Activated CD8-positive, alpha-beta memory T cell treated with anti-CD3 and anti-CD28 coated beads for 1 hour (primary cell): ENCODE results near the gene SLC12A2.

ENCODE experiments used
- DNase-seq, 2 donors: peaks; one replicate each; pipeline ENCODE4 v3.0.0-alpha.2; 2020; ENCODE audit warnings: low read depth in 1 of 2; ENCODE audit errors: extremely low read depth in 1 of 2

Gene SLC12A2

GRCh38 chr5:128093368-128093767 lies 9.8 kb downstream of the SLC12A2 start:
- DNase-seq = no peak

- no peak for DNase-seq
Observed at GRCh38 chr5:128097224-128097623, 13.7 kb downstream of the SLC12A2 start.

- no peak for DNase-seq
Observed at GRCh38 chr5:128097781-128098180, 14.2 kb downstream of the SLC12A2 start.

GRCh38 chr5:128099944-128100343 lies 16.4 kb downstream of the SLC12A2 start:
- no peak for DNase-seq

- no peak for DNase-seq
Observed at GRCh38 chr5:128100860-128101557, 17.4 kb downstream of the SLC12A2 start.

GRCh38 chr5:128101676-128102075 lies 18.1 kb downstream of the SLC12A2 start:
- no peak for DNase-seq

- DNase-seq = no peak
Observed at GRCh38 chr5:128105203-128105602, 21.6 kb downstream of the SLC12A2 start.

- no peak for DNase-seq
Observed at GRCh38 chr5:128109138-128109537, 25.6 kb downstream of the SLC12A2 start.

- DNase-seq = no peak
Observed at GRCh38 chr5:128109766-128110165, 26.2 kb downstream of the SLC12A2 start.

- DNase-seq = no peak
Observed at GRCh38 chr5:128111818-128112448, 28.4 kb downstream of the SLC12A2 start.

GRCh38 chr5:128116445-128116844 lies 32.9 kb downstream of the SLC12A2 start:
- DNase-seq = no peak

GRCh38 chr5:128118214-128118613 lies 34.6 kb downstream of the SLC12A2 start:
- DNase-seq = no peak

- DNase-seq = no peak
Observed at GRCh38 chr5:128121651-128122050, 38.1 kb downstream of the SLC12A2 start.

GRCh38 chr5:128123936-128124335 lies 40.4 kb downstream of the SLC12A2 start:
- DNase-seq = no peak

- DNase-seq = no peak
Observed at GRCh38 chr5:128126241-128126640, 42.7 kb downstream of the SLC12A2 start.

- DNase-seq = no peak
Observed at GRCh38 chr5:128132499-128132898, 48.9 kb downstream of the SLC12A2 start.

GRCh38 chr5:128135286-128135685 lies 51.7 kb downstream of the SLC12A2 start:
- no peak for DNase-seq

- DNase-seq = no peak
Observed at GRCh38 chr5:128143911-128144310, 60.3 kb downstream of the SLC12A2 start.

- no peak for DNase-seq
Observed at GRCh38 chr5:128144491-128144890, 60.9 kb downstream of the SLC12A2 start.

- DNase-seq = no peak
Observed at GRCh38 chr5:128146671-128147070, 63.1 kb downstream of the SLC12A2 start.

- no peak for DNase-seq
Observed at GRCh38 chr5:128154943-128155342, 71.4 kb downstream of the SLC12A2 start.

GRCh38 chr5:128155776-128156175 lies 72.2 kb downstream of the SLC12A2 start:
- no peak for DNase-seq

GRCh38 chr5:128156521-128156920 lies 73.0 kb downstream of the SLC12A2 start:
- DNase-seq = no peak
